A204.1 (cell line): Measurements from ENCODE around the gene TNNI3.
"Not testable (repeated sequence)": the region's sequence is repeated elsewhere in the genome, so short reads cannot be mapped to it uniquely, and the experiment has no call there.

Experiments used
- FAIRE-seq: peaks from 2 replicates; lab custom pipeline; 2012; peaks lifted over from hg19 to GRCh38; lab: Jason Lieb, UNC

Gene TNNI3

DNA sequence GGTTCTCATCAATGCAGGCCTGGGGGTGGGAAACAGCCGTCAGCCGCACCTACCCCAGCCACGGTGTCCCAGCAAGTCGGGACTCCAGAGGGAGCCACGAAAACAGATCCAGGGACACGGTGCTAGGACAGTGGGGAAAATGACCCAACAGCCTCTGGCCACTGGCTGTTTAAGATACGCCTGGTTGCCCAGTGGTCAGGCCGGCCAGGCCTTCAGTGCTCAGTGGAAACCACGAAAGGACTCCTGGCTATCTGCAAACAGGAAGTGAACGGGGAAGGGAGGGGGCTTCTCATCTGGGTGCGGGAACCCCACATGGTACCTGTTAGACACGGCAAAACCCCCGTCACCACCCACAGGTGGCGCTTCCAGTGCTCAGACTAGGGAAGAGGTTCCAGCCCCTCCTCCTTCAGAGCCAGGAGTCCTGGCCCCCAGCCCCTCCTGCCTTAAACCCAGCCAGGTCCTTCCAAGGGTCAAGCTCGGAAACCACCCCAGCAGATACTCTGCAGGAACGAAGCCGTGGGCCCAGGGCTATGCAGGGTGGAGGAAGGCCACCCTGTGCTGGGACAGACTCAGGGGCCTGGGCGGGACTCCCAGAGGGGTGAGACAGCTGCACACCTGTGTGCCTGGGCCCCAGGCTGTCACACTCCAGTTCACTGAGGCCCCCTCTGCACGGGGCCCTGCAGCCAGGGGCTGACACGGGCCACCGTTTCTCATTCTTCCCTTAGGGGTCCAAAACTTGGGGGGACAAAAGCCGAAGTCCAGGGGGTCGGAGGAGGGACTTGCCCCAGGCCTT lies 44.6 kb downstream of the TNNI3 start:
- FAIRE-seq = no peak

DNA sequence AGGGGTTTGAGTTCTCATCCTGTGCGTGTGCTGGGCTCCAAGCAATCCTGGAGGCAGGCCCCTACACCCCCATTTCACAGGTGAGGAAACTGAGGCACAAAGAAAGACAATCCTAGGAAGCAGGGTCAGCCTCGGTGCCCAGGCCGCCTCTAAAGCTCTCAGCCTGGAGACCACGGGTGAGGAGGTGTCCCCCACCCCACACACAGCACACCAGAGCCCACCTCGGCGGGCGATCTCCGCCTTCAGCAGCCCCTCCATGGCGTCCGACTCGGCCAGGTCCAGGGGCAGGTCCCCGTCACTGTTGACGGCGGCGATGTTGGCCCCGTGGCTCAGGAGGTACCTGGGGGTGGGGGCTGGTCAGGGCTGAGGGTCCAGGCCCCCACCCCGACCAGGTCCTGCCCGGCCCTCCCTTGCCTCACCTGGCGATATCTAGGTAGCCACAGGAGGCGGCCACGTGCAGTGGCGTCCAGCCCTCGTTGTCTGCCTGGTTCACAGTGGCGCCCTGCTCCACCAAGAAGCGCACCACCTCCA lies 45.2 kb downstream of the TNNI3 start:
- FAIRE-seq = no peak

DNA sequence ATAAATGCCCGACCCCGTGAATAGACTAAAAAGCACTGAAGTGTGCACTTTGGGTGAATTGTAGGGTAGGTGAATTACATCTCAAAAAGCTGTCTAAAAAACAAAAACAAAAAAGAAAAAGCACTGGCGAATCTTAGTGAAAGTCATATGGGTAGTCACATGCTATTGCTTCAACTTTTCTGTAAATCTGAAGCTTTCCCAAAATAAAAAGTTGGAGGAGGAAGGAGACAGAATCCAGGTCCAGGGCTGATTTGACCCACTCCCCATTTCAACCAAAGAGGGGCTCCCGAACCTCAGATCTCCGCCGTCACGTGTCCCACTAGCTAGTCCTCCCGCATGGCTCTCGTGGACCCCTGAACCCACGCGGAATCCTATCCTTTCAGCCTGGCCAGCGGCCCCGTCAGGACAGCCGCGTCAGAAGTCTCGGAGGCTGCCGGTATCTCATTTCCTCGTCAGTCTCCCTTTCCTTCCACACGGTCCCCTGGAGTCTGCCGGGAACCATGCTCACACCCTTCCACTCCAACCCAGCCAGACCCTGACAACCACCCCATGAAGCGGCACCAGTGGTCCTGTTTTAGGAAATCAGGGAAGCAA lies 46.2 kb downstream of the TNNI3 start:
- FAIRE-seq = no peak

DNA sequence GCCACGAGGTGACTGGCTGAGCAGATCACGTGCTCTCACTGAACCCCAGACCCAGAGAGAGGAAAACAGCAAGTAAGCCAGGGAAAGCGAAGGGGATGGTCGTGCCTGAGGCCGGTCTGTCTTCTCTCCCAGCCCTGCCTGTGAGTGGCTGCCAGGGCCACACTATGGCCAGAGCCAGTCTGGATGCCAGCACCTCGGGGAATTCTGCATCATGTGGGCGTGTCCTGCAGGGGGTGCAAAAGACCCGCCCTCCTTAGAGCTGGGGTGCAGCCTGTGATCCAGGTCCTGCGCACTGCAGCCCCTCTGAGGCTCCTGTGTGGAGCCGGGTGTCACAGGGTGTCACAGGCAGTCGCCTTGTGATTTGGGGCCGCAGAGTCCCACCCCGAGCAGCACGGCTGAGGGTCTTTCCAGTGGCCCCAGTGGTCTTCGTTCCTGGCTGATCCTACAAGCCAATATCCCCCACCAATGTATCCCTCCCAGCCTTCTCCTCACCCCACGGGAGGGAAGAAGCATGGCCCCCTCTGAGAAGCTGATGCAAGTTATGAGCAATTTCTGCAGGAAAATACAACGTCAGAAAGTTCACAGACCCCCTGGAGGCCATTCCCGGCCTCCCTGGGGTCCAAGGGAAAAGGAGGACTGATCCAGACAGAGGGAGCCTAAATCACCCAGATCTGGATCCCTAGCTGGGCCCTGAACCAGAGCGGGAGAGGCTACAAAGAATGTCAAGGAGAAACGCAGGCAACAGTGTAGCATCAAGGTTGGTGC lies 47.8 kb downstream of the TNNI3 start:
- no peak for FAIRE-seq

DNA sequence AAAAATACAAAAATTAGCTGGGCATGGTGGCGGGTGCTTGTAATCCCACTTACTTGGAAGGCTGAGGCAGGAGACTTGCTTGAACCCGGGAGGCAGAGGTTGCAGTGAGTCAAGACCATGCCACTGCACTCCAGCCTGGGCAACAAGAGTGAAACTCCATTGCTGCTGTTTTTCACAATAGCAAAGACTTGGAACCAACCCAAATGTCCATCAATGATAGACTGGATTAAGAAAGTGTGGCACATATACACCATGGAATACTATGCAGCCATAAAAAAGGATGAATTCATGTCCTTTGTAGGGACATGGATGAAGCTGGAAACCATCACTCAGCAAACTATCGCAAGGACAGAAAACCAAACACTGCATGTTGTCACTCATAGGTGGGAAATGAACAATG lies 50.3 kb downstream of the TNNI3 start:
- FAIRE-seq = not testable (repeated sequence)

DNA sequence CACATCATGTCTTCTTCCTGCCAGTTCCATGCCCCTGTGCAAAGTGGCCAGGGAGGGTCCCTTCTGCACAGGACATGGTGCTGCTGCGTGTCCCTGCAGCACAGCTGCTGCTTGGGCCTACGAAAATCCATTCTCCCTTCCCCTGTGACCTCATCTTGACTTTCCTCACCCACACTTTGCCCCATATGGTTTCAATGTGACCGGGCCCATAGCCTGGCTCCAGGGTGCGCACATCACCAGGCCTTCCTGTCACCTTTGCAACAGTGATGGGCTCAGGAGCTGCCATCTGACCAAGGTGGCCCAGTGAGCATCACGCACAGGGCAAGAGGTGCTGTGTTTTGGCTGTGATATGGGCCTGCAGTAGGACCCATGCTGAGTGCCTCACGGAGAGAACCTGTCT lies 50.9 kb downstream of the TNNI3 start:
- no peak for FAIRE-seq

DNA sequence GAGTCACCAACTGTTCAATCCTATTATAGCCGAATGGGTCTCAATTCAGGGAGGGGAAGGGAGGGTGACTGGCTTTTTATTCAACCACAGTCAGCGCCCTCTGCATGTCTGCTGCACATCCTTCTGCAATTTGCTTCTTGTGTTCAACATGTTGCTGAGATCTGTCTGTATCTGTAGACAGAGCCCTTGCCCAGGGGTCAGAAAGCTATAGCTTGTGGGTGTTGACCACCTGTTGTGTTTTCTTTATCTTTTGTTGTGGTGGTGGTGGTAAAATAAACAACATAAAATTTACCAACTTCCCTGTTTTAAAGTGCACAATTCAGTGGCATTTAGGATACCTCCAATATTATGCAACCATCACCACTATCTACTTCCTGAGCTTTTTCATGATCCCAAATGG lies 52.3 kb downstream of the TNNI3 start:
- FAIRE-seq = no peak

DNA sequence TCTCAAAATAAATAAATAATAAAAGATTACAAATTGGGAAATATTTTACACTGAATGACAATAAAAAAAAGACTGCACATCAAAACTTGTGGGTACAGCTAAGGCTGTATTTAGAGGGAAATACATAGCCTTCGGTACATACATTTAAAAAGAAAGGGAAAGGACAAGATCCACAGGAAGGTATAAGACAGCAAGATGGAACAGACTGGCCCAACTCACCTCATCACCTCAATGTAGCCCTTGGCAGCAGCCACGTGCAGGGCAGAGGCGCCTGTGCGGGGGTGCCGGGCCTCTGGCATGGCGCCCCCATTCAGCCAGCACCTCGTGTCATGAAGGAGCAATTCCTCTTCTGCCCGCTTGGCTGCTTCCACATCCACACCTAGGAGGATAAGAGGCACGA lies 54.3 kb downstream of the TNNI3 start:
- FAIRE-seq = no peak
